Activated gamma-delta T cell (primary cell): ENCODE data around the gene ELMOD2.

Experiments
- DNase-seq: peaks from one replicate; lab custom pipeline; 2025; lab: John Stamatoyannopoulos, UW

ELMOD2 gene

DNA sequence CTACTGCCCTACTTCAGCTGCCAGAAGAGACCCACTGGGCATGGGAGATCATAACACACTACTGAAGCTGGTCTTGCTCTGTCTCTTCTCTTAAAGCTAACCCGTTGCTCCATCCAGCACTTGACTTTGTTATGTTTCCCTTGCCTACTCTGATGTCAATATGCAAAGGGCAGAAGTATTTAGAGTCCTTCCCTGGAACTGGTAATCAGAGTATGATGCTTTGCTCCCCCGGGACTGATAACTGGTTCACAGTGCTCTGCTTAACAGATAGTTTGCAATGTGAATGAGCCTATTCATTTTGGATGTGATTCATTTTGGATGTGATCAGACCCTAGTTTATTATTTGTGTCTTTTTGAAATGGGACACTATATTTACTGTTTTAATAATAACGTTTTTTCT lies 57.1 kb downstream of the ELMOD2 start:
- no peak for DNase-seq

DNA sequence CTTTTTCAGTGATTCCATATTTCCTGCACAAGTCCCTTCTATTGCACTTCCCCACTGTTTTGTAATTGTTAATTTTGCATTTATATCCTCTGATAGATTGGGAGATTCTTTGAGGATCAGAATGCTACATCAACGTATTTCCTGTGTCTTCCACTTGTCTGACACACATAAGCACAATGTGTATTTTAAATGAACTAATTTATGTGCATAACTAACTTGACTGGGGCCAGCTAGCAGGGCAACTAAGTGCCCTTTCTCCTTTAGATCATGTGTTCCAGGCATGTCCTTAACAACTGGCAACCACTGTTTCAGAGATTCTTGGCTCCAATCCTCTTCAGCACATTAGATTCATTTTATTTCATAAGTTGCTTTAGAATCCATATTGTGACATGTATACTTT lies 60.5 kb downstream of the ELMOD2 start:
- DNase-seq, result no peak

DNA sequence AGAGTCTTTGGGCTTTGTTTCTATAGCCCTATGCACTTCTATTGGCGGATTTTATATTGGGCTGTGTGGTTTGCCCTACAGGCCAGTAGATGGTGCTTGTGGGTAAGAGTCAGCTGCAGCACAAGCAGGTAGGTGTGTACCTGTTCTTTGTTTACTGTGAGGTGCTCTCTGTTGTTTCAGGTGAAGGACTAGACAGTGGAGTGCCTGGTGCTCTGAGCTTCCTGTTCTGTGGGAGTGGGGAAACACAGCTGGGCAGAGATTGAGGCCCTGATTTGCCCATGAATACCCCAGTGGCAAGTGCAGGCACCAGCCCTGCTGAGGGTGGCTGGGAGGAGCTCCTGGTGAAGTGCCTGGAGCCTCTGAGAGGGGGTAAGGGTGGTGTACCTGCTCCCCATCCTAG lies 71.1 kb downstream of the ELMOD2 start:
- no peak for DNase-seq

DNA sequence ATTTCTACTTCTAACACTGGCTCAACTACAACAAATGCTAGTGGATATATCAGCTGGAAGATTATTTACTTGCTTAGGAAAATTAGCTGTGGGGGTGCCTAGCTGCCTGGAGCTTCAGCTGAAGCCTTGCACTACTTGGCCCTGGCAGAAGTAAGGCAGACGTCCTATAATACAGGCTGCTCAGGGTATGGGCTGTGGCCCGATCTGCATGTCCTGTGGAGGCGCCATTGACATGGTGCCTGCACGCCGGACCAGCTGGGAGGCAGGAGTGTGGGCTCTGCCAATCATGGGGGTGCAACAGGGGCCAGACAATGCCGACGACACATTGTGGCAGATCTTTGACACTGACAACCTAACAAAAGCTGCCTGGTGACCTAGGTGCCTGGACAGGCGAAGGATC lies 76.4 kb downstream of the ELMOD2 start:
- no peak for DNase-seq

DNA sequence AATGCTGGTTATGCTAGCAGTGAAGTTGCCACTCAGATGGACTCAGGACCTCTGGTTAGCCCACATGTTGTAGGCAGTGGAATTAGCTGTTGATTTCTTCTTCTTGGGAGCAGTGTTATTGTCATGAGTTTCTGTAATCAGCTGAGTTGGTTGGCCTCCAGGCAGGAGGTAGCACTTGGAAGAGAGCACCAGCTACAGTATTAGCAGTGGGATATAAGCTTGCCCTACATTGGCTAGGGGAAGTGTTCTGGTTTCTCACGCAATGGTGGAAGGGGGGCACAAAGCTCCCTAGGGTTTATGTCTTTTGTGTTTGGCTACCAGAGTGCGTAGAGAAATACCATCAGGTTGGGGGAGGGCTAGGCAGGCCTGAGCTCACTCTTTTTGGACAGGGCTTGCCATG lies 78.7 kb downstream of the ELMOD2 start:
- no peak for DNase-seq

DNA sequence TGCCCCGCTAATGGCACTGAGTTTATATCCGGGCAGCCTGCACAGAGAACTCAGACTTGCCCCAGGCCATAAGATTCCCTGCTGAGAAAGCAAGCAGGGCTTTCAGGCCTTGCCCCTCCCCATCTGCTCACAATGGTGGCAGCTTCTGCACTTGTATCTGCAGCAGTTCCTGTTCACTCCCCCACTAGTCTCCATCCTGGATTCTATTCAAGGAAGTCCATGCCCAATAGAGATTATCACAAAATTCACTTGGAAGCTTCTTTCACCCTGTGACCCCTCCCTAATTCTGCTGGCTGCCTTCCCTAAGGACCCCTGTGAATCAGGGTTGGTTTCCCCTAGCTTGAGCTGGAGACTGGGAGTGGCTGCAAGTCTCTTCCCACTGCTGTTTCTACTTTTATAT lies 79.3 kb downstream of the ELMOD2 start:
- DNase-seq, result no peak
